Fibroblast of skin of scalp (primary cell): ENCODE results near the gene DPP9.

Experiments
- DNase-seq: peaks from one replicate; pipeline ENCODE4 v3.0.0-alpha.2; 2013

The DPP9 gene

GRCh38 chr19:4654437-4655361, 68.9 kb downstream of the DPP9 start:
- no peak for DNase-seq

GRCh38 chr19:4653793-4654436, 69.7 kb downstream of the DPP9 start:
- DNase-seq: no peak

- no peak for DNase-seq
Measured at GRCh38 chr19:4652075-4652474, 71.6 kb downstream of the DPP9 start.

- DNase-seq: no peak
Measured at GRCh38 chr19:4650159-4650558, 73.5 kb downstream of the DPP9 start.

GRCh38 chr19:4649392-4650047, 74.1 kb downstream of the DPP9 start:
- DNase-seq: no peak

GRCh38 chr19:4647676-4648644, 75.7 kb downstream of the DPP9 start:
- no peak for DNase-seq

- no peak for DNase-seq
Measured at GRCh38 chr19:4645718-4646117, 77.9 kb downstream of the DPP9 start.

- DNase-seq: no peak
Measured at GRCh38 chr19:4642625-4643024, 81.0 kb downstream of the DPP9 start.

GRCh38 chr19:4641132-4641531, 82.5 kb downstream of the DPP9 start:
- DNase-seq: no peak

GRCh38 chr19:4640247-4641000, 83.2 kb downstream of the DPP9 start:
- DNase-seq: no peak

GRCh38 chr19:4639531-4640246, 84.0 kb downstream of the DPP9 start:
- no peak for DNase-seq

GRCh38 chr19:4638828-4639530, 84.7 kb downstream of the DPP9 start, which contains the start of gene TNFAIP8L1:
Gene TNFAIP8L1 (plus strand): TSS chr19:4639516. CDS start chr19:4651870, 12,354 bp downstream.
- peak; percentile 96 for DNase-seq

GRCh38 chr19:4638317-4638716, 85.3 kb downstream of the DPP9 start:
- DNase-seq: no peak

- DNase-seq: no peak
Measured at GRCh38 chr19:4636761-4637160, 86.9 kb downstream of the DPP9 start.

GRCh38 chr19:4636151-4636717, 87.4 kb downstream of the DPP9 start:
- DNase-seq: peak; percentile 67

GRCh38 chr19:4635754-4636116, 87.9 kb downstream of the DPP9 start:
- no peak for DNase-seq

- DNase-seq: peak; percentile 62
Measured at GRCh38 chr19:4633140-4633967, 90.3 kb downstream of the DPP9 start.
